HEK293T (cell line): ENCODE results near the gene AOC1.
"Not testable (repeated sequence)": the region's sequence is repeated elsewhere in the genome, so short reads cannot be mapped to it uniquely, and the experiment has no call there.

Experiments
- CTCF ChIA-PET: fragments of 350-600 bp; formaldehyde crosslinking; extraction: SDS; loops from one replicate; lab custom pipeline; 2021; ENCODE audit warnings: antibody characterized with exemption, inconsistent platforms; lab: Yijun Ruan, JAX
- POLR2A ChIA-PET: fragments of 350-600 bp; formaldehyde crosslinking; extraction: SDS; loops from one replicate; lab custom pipeline; 2020; ENCODE audit warnings: antibody characterized with exemption, inconsistent platforms; lab: Yijun Ruan, JAX
- DNase-seq: peaks from one replicate; pipeline ENCODE4 v3.0.0; 2012; ENCODE audit warnings: mixed read lengths; ENCODE audit errors: extremely low spot score
- ARNT ChIP-seq: fragments of 450-650 bp; IDR thresholded peaks from 2 replicates; pipeline ENCODE4 v1.6.1; 2017; ENCODE audit warnings: mild to moderate bottlenecking
- BHLHE40 ChIP-seq: fragments of 450-650 bp; IDR thresholded peaks from 2 replicates; pipeline ENCODE4 v1.6.1; 2016; ENCODE audit warnings: mild to moderate bottlenecking, moderate library complexity, borderline replicate concordance
- CTBP1 ChIP-seq: fragments of 450-650 bp; IDR thresholded peaks from 2 replicates; pipeline ENCODE4 v1.6.1; 2016; ENCODE audit warnings: borderline replicate concordance
- ELF4 ChIP-seq: fragments of 450-650 bp; IDR thresholded peaks from 2 replicates; pipeline ENCODE4 v1.6.1; 2017; ENCODE audit warnings: antibody characterized with exemption
- FOXA1 ChIP-seq: fragments of 450-650 bp; IDR thresholded peaks from 2 replicates; pipeline ENCODE4 v1.6.1; 2016; ENCODE audit warnings: mild to moderate bottlenecking
- FOXK2 ChIP-seq: fragments of 450-650 bp; IDR thresholded peaks from 2 replicates; pipeline ENCODE4 v1.6.1; 2016; ENCODE audit warnings: mild to moderate bottlenecking
- FOXM1 ChIP-seq: fragments of 450-650 bp; IDR thresholded peaks from 2 replicates; pipeline ENCODE4 v1.6.1; 2017; ENCODE audit warnings: mild to moderate bottlenecking, borderline replicate concordance
- HDGF ChIP-seq: fragments of 450-650 bp; IDR thresholded peaks from 2 replicates; pipeline ENCODE4 v1.6.1; 2017; ENCODE audit warnings: antibody characterized with exemption, borderline replicate concordance
- L3MBTL2 ChIP-seq: fragments of 450-650 bp; conservative IDR thresholded peaks from 2 replicates; pipeline ENCODE4 v1.6.1; 2016; ENCODE audit warnings: mild to moderate bottlenecking
- LEF1 ChIP-seq: fragments of 450-650 bp; IDR thresholded peaks from 2 replicates; pipeline ENCODE4 v1.6.1; 2017; ENCODE audit warnings: mild to moderate bottlenecking, borderline replicate concordance
- NFRKB ChIP-seq: fragments of 450-650 bp; IDR thresholded peaks from 2 replicates; pipeline ENCODE4 v1.6.1; 2016; ENCODE audit warnings: mild to moderate bottlenecking, moderate library complexity
- SP1 ChIP-seq: fragments of 450-650 bp; IDR thresholded peaks from 2 replicates; pipeline ENCODE4 v1.6.1; 2017
- SUZ12 ChIP-seq: fragments of 450-650 bp; IDR thresholded peaks from 2 replicates; pipeline ENCODE4 v1.6.1; 2016; ENCODE audit warnings: mild to moderate bottlenecking
- TARDBP ChIP-seq: fragments of 450-650 bp; IDR thresholded peaks from 2 replicates; pipeline ENCODE4 v1.6.1; 2016
- ZNF384 ChIP-seq: fragments of 450-650 bp; IDR thresholded peaks from 2 replicates; pipeline ENCODE4 v1.6.1; 2016
- TF ChIP-seq, protein P1 (sequence below): fragments of 450-650 bp; IDR thresholded peaks from 2 replicates; pipeline ENCODE4 v1.6.1; 2016

AOC1 gene

GRCh38 chr7:150902078-150903033 is 50.0 kb downstream of the AOC1 start:
- ChIA-PET CTCF (interaction anchor here (0.7 to 1.4 kb wide), 4 partner anchors 84 to 446 kb away, joined by 3 to 5 read pairs (median 3); no protein-coding TSS in a partner anchor), POLR2A (no interaction called here)
- TF ChIP-seq FOXM1 (no peak), ARNT (no peak), HDGF (no peak), LEF1 (no peak), ZNF384 (no peak), FOXK2 (no peak), ELF4 (no peak), NFRKB (no peak), TARDBP (no peak), L3MBTL2 (no peak)
- TF ChIP-seq, protein P1, sequence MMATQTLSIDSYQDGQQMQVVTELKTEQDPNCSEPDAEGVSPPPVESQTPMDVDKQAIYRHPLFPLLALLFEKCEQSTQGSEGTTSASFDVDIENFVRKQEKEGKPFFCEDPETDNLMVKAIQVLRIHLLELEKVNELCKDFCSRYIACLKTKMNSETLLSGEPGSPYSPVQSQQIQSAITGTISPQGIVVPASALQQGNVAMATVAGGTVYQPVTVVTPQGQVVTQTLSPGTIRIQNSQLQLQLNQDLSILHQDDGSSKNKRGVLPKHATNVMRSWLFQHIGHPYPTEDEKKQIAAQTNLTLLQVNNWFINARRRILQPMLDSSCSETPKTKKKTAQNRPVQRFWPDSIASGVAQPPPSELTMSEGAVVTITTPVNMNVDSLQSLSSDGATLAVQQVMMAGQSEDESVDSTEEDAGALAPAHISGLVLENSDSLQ: no peak
- no peak for DNase-seq

DNA sequence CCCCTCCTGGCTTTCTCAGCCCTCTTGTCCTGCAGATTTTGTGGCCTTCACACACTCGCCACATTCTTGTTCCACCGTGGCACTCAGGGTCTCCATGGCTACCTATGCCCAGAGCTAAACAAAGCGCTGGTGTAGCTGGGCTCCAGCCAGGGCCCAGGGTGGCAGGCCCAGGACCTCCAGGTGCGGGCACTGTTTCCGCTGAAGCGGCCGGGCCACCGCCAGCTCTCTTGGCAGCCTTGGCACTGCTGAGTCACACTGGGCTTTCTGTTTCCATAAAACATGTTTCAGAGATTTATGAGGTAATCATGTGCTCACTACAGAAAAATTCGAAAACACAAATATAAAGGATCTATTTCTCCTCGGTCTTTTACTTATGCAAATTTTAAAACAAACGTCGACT is 51.3 kb downstream of the AOC1 start:
- DNase-seq: no peak
- ChIA-PET CTCF (interaction anchor here (0.7 kb wide), 1 partner anchor 59 kb away, joined by 3 read pairs; no protein-coding TSS in a partner anchor), POLR2A (no interaction called here)
- TF ChIP-seq NFRKB (no peak), FOXA1 (no peak)
- TF ChIP-seq, protein P1: no peak

DNA sequence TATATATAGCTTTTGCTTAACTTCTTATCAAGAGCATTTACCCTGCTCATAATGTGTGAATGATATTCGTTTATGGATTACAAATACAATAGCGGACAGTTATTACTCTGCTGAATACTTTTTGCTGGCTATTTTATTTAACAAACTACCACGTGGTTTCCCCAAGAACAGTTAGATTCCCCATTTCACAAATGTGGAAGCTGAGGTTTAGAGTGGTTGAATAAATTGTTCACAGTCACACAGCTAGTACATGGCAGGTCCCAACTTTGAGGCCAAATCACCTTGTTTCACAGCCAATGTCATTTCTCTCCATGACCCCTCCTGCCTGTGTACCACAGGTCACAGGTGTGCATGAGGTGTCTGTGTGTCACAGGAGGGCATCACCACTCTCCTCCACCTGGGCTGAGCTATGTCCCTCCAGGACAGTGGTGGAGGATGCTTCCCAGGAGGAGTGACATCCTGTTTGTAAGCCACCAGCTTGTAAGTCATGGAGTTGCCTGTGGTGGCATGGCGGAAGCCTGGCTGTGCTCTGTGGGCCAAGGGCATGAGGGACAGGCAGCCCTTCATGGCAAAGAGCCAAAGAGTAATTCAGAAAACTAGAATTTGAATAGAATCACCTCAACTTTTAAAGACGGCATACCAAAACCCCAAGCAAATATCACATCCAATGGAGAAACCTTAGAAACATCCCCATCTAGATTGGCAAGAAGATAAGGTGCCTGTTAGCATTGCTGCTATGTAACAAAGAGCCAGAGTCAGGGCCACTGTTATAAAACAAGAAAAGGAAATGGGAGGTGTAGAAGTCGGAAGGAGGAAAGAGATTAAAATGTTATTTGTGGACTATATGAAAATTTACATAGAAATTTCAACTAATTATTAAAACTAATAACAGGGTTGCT is 51.9 kb downstream of the AOC1 start:
- no peak for DNase-seq
- TF ChIP-seq, protein P1: no peak
- TF ChIP-seq ELF4: no peak
- TF ChIP-seq HDGF: no peak
- TF ChIP-seq FOXK2: no peak
- TF ChIP-seq TARDBP: no peak
- TF ChIP-seq SUZ12: no peak
- TF ChIP-seq LEF1: no peak
- TF ChIP-seq SP1: no peak
- no peak for TF ChIP-seq CTBP1
- TF ChIP-seq ZNF384: no peak
- TF ChIP-seq FOXM1: no peak
- no peak for TF ChIP-seq BHLHE40
- TF ChIP-seq FOXA1: no peak
- no peak for TF ChIP-seq NFRKB
- TF ChIP-seq ARNT: no peak
- TF ChIP-seq L3MBTL2: no peak
- ChIA-PET CTCF (interaction anchor here (0.7 kb wide), 1 partner anchor 58 kb away, joined by 3 read pairs; no protein-coding TSS in a partner anchor), POLR2A (no interaction called here)

GRCh38 chr7:150908173-150908572 is 55.9 kb downstream of the AOC1 start:
- POLR2A ChIA-PET: no interaction called here
- CTCF ChIA-PET: interaction anchor here (0.6 to 1.6 kb wide), 3 partner anchors 10 to 1201 kb away, joined by 3 to 7 read pairs (median 5); no protein-coding TSS in a partner anchor
- TF ChIP-seq FOXK2 (no peak), SUZ12 (no peak)
- DNase-seq: no peak

DNA sequence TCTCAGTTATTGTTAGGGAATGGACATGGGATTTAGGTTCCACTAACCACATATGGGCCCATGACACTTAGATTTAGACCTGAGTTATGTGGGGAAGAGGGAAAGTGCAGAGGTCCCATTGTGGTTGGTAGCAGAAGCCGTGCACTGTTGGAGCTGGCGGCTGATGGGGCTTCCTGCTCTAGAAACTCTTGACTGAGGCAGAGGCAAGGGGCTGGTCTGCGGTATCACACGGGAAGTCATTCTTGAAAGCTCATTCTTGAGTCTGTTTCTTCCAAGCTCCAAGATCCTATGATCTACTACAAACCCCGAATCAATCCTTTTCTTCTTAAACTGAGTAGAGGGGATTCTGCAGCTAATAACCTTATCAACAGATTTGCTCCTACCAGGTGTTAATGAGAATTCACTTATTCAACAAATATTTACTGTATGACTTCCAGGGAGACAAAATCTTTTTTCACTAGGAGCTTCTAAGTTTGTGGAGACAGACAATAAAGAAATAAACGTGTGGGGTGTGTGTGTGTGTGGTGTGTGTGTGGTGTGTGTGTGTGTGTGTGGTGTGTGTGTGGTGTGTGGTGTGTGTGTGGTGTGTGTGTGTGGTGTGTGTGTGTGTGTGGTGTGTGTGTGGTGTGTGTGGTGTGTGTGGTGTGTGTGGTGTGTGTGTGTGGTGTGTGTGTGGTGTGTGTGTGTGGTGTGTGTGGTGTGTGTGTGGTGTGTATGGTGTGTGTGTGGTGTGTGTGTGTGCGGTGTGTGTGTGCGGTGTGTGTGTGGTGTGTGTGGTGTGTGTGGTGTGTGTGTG is 57.1 kb downstream of the AOC1 start:
- TF ChIP-seq ZNF384 (no peak), TARDBP (no peak), FOXM1 (no peak), NFRKB (no peak), ELF4 (no peak), FOXA1 (no peak), LEF1 (no peak), ARNT (no peak), HDGF (no peak), SUZ12 (no peak), CTBP1 (no peak), FOXK2 (no peak), BHLHE40 (no peak), SP1 (no peak), L3MBTL2 (no peak)
- TF ChIP-seq, protein P1: no peak
- POLR2A ChIA-PET: no interaction called here
- no peak for DNase-seq
- CTCF ChIA-PET: interaction anchor here (1.6 kb wide), 1 partner anchor 11 kb away, joined by 7 read pairs; no protein-coding TSS in a partner anchor

GRCh38 chr7:150910305-150910995 is 58.1 kb downstream of the AOC1 start:
- DNase-seq: not testable (repeated sequence)
- POLR2A ChIA-PET: interaction anchor here (1.3 kb wide), 1 partner anchor 10 kb away, joined by 3 read pairs; no protein-coding TSS in a partner anchor
- CTCF ChIA-PET: interaction anchor here (1.4 to 2.0 kb wide), 2 partner anchors 12 to 34 kb away, joined by 5 to 6 read pairs; no protein-coding TSS in a partner anchor
